ENCODE measurements around the gene F7. TPM values are rescaled to one million over a fixed set of nuclear protein-coding genes. Genes with fewer than 3 reads are reported as not detected.
A peak's percentile ranks its signal among the peaks of the same experiment; 100 is the strongest.
"Not testable (repeated sequence)": the region's sequence is repeated elsewhere in the genome, so short reads cannot be mapped to it uniquely, and the experiment has no call there.

The F7 gene
- total and polyA plus RNA-seq, 2 donors (not counting 1 experiment from before 2014, with no cell fraction given) = not detected

- Histone ChIP-seq H2AFZ (ENCODE audit: low read length) (peak overlapping the region; percentile 53), H3K9me3 (ENCODE audit: control insufficient read depth, insufficient read depth, low read depth, low read length) (no peaks in the 10 kb centered on the region), H3K27me3 (ENCODE audit: control insufficient read depth, insufficient read depth, low read length) (peaks cover 9% of the 10 kb centered on the region), H3K27ac (ENCODE audit: insufficient read depth, low read length) (no peak overlapping the region), H3K79me2 (ENCODE audit: control insufficient read depth, insufficient read depth, low read length) (no peaks in the 10 kb centered on the region), H3K9ac (ENCODE audit: insufficient read depth, low read length) (no peak overlapping the region), H3K4me2 (ENCODE audit: extremely low read depth, insufficient read depth, low read length) (peak overlapping the region; percentile 82), H4K20me1 (ENCODE audit: control insufficient read depth, extremely low read depth, insufficient read depth, low read length) (no peaks in the 10 kb centered on the region), H3K4me3 (replicated peaks in 1 of 4; ENCODE audit: control extremely low read depth in 1 of 4, insufficient read depth in 1 of 4, low read depth in 3 of 4, low read length in 4 of 4) (peak overlapping the region in 2 of 4 experiments; percentile 14 to 23), H3K4me1 (ENCODE audit: control insufficient read depth, extremely low read depth, insufficient read depth, low read length) (peaks cover 2% of the 10 kb centered on the region), H3K36me3 (ENCODE audit: control insufficient read depth, insufficient read depth, low read length) (no peaks in the 10 kb centered on the region)
- DNase-seq (ENCODE audit: low read depth in 2 of 2) = peak; percentile 28 to 37
- no peak for TF ChIP-seq EZH2 (IDR thresholded peaks at IDR 0.05; ENCODE audit: low read length, missing control alignments)
- no peak for TF ChIP-seq CTCF (conservative IDR thresholded peaks at IDR 0.05 in 1 of 2, IDR thresholded peaks at IDR 0.05 in 1 of 2; ENCODE audit: low read depth in 1 of 2, low read length in 2 of 2)
Measured at GRCh38 chr13:113098162-113098732, 7.3 kb upstream of the F7 start.

GRCh38 chr13:113099142-113099541, 6.4 kb upstream of the F7 start:
- peaks cover 9% of the 10 kb centered on the region for H3K27me3 ChIP-seq (ENCODE audit: control insufficient read depth, insufficient read depth, low read length)
- no peaks in the 10 kb centered on the region for H3K36me3 ChIP-seq (ENCODE audit: control insufficient read depth, insufficient read depth, low read length)
- peaks cover 2% of the 10 kb centered on the region for H3K4me1 ChIP-seq (ENCODE audit: control insufficient read depth, extremely low read depth, insufficient read depth, low read length)
- DNase-seq (ENCODE audit: low read depth in 2 of 2) = no peak
- no peaks in the 10 kb centered on the region for H3K9me3 ChIP-seq (ENCODE audit: control insufficient read depth, insufficient read depth, low read depth, low read length)
- H3K9ac ChIP-seq (ENCODE audit: insufficient read depth, low read length) = no peak overlapping the region
- H3K79me2 ChIP-seq (ENCODE audit: control insufficient read depth, insufficient read depth, low read length) = no peaks in the 10 kb centered on the region
- no peak overlapping the region for H3K27ac ChIP-seq (ENCODE audit: insufficient read depth, low read length)
- no peak overlapping the region for H3K4me3 ChIP-seq (replicated peaks in 1 of 4; ENCODE audit: control extremely low read depth in 1 of 4, insufficient read depth in 1 of 4, low read depth in 3 of 4, low read length in 4 of 4)
- H2AFZ ChIP-seq (ENCODE audit: low read length) = no peak overlapping the region
- no peak overlapping the region for H3K4me2 ChIP-seq (ENCODE audit: extremely low read depth, insufficient read depth, low read length)
- H4K20me1 ChIP-seq (ENCODE audit: control insufficient read depth, extremely low read depth, insufficient read depth, low read length) = no peaks in the 10 kb centered on the region
- TF ChIP-seq CTCF (conservative IDR thresholded peaks at IDR 0.05 in 1 of 2, IDR thresholded peaks at IDR 0.05 in 1 of 2; ENCODE audit: low read depth in 1 of 2, low read length in 2 of 2) = no peak
- TF ChIP-seq EZH2 (IDR thresholded peaks at IDR 0.05; ENCODE audit: low read length, missing control alignments) = no peak

- H4K20me1 ChIP-seq (ENCODE audit: control insufficient read depth, extremely low read depth, insufficient read depth, low read length); H3K79me2 ChIP-seq (ENCODE audit: control insufficient read depth, insufficient read depth, low read length); H2AFZ ChIP-seq (ENCODE audit: low read length); H3K36me3 ChIP-seq (ENCODE audit: control insufficient read depth, insufficient read depth, low read length); H3K4me2 ChIP-seq (ENCODE audit: extremely low read depth, insufficient read depth, low read length); H3K4me1 ChIP-seq (ENCODE audit: control insufficient read depth, extremely low read depth, insufficient read depth, low read length); H3K9ac ChIP-seq (ENCODE audit: insufficient read depth, low read length); DNase-seq (ENCODE audit: low read depth in 2 of 2); H3K4me3 ChIP-seq (replicated peaks in 1 of 4; ENCODE audit: control extremely low read depth in 1 of 4, insufficient read depth in 1 of 4, low read depth in 3 of 4, low read length in 4 of 4); H3K27ac ChIP-seq (ENCODE audit: insufficient read depth, low read length); H3K27me3 ChIP-seq (ENCODE audit: control insufficient read depth, insufficient read depth, low read length); H3K9me3 ChIP-seq (ENCODE audit: control insufficient read depth, insufficient read depth, low read depth, low read length): not testable (repeated sequence)
Measured at GRCh38 chr13:113102302-113102701, 3.3 kb upstream of the F7 start.

Measured in fibroblast of lung (primary cell).